ENCODE data around the gene ARHGAP32.
"Not testable (repeated sequence)": the region's sequence is repeated elsewhere in the genome, so short reads cannot be mapped to it uniquely, and the experiment has no call there.

ARHGAP32 gene

DNA sequence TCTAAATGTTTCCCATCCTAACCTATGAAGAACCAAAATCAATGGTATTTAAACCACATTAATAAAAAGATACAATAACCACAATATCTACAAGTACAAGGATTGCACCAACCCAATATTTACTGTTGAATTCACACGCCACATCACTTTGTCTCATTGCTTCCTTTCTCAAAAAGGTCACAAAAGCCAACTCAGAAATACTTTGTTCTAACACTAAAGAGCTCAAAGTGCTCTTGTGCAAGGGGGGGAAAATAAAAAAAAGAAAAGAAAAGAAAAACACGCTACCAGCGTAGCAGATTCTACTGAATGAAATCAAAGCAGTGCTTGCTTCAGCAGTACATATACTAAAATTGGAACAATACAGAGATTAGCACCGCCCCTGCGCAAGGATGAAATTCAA is 10.5 kb upstream of the ARHGAP32 start:
- DNase-seq (ENCODE audit: low read depth), result no peak

DNA sequence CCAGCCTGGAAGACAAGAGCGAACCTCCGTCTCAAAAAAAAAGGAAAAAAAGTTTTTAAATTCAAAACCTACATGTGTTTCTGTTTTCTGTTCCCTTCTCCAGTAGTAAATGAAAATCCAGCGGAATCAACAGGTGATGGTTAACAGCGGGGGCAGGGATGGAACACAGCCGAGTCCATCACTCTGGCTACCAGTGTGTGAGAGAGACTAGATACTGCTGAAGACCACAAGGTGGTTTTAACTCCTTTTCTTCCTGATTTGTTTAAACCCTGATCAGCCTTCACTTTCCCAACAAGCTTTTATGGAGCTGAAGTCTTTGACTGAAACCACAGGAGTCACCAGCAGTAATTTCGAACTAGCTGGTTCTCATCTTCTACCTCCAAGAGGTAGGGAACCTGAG is 3.6 kb upstream of the ARHGAP32 start:
- DNase-seq (ENCODE audit: low read depth), result no peak

DNA sequence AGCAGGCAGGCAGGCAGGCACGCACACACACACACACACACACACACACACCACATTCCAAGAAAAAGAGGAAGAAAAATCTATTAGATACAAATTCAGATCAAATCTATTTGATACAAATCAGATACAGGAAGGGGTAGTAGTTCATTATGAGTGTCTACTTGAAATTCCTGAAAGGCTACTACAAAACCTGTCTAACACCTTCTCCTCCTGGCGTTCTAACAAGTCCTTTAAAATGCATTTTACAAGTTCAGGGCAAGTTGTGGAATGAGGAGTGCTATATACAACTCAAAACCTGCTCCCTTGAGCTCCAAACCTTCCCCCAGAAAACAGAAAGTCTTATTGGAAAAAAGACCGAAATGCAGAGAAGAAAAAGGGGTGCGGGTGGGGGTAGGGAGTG is 476 bp downstream of the ARHGAP32 start:
- no peak for DNase-seq (ENCODE audit: low read depth)

DNA sequence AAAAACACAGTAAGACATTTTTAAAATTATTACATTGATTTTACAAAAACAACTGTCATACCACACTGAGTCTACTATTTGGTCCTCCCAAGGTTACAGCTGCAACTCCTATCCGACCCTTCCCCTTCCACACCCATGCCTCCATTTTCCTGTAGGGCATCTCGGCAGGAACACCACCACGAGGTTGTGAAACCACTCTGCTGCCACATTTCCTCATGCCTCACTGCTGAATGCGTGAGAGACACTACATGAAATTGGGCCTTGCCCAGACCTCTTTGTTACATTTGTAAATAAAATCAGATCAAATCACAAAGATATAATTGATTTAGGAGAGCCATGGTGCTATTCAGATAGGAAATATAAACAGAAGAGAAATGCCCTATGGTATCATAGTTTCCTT is 2.0 kb downstream of the ARHGAP32 start:
- no peak for DNase-seq (ENCODE audit: low read depth)

DNA sequence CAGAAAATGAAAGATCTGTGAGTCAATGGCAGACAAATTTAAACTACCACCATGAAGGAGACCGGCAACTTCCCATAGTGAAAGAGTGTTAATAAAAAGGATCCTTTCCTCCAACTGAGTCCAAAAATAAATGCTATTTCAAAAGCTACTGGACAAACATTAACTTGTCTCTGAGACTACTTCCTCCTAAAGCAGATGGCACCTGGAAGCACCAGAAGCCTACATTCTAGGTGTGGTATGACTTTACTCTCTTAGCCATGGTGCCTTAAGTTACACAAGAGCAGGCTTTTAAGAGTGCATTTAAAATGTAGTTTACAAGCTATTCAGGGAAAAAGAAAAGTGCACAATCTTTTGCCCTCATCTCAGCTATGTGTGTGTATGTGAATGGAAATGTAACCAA is 2.5 kb downstream of the ARHGAP32 start:
- no peak for DNase-seq (ENCODE audit: low read depth)

DNA sequence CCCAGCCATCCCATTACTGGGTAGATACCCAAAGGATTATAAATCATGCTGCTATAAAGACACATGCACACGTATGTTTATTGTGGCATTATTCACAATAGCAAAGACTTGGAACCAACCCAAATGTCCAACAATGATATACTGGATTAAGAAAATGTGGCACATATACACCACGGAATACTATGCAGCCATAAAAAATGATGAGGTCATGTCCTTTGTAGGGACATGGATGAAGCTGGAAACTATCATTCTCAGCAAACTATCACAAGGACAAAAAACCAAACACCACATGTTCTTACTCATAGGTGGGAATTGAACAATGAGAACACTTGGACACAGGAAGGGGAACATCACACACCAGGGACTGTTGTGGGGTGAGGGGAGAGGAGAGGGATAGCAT is 7.0 kb downstream of the ARHGAP32 start:
- DNase-seq (ENCODE audit: low read depth), result not testable (repeated sequence)

DNA sequence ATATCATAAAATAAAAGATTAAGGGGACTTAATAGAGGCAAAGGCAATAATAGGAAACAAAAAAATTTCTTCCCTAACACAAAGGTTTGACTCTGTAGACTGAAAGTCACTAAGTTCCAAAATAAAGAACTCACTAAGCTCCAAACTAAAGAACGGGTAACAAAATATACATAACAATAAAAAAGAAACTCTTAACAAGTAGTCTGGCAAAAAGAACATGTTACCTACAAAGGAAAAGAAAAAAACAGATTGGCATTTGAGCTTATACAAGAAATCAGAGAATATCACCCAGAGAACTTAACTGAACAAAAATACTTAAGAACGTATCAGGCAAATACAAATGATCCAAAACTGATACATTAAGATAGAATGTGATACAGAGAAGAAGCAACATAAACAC is 7.5 kb downstream of the ARHGAP32 start:
- no peak for DNase-seq (ENCODE audit: low read depth)

DNA sequence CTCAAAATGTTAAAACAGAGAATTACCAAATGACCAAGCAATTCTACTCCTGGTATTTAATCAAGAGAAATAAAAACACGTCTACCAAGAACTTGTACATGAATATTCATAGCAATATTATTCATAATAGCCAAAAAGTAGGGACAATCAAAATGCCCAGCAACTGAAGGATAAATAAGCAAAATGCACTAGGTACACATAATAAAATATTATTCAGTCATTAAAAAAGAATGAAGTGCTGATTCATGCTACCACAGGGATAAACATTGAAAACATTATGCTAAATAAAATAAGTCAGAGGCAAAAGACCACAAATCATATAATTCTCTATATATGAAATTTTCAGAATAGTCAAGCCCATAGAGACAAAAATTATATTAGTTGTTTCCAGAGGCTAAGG is 24.8 kb downstream of the ARHGAP32 start:
- no peak for DNase-seq (ENCODE audit: low read depth)

DNA sequence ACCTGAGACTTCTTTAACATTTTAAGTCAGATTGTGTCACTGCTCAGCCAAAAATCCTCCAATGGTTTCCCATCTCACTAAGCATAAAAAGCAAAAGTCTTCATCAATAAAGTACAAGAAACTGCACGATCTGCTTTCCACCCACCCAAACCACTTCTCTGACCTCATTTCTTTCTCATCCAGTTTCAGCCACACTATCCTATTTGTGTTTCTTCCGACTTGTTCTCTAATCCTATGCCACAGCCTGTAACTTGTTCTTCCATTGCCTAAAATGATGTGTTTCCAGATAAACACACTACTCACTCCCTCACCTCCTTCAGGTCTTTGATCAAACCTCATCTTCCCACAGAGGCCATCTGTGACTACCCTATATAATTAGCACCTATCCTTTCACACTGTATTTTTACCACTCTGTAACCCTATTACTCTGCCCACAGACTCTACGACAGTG is 28.4 kb downstream of the ARHGAP32 start:
- no peak for DNase-seq (ENCODE audit: low read depth)

DNA sequence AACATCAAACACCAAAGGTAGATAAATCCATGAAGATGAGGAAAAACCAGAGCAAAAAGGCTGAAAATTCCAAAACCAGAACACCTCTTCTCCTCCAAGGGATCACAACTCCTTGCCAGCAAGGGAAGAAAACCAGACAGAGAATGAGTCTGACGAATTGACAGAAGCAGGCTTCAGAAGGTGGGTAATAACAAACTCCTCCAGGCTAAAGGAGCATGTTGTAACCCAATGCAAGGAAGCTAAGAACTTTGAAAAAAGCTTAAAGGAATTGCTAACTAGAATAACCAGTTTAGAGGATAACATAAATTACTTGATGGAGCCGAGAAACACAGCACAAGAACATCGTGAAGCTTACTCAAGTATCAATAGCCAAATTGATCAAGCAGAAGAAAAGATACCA is 35.0 kb downstream of the ARHGAP32 start:
- DNase-seq (ENCODE audit: low read depth), result not testable (repeated sequence)

DNA sequence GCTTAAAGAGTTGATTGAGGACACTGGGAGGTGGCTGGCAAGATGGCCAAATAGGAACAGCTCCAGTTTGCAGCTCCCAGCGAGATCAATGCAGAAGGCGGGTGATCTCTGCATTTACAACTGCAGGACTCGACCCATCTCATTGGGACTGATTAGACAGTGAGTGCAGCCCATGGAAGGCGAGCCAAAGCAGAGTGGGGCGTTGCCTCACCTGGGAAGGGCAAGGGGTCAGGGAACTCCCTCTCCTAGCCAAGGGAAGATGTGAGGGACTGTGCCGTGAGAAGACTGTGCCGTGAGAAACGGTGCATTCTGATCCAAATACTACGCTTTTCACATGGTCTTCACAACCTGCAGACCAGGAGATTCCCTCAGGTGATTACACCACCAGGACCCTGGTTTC is 36.4 kb downstream of the ARHGAP32 start:
- no peak for DNase-seq (ENCODE audit: low read depth)

DNA sequence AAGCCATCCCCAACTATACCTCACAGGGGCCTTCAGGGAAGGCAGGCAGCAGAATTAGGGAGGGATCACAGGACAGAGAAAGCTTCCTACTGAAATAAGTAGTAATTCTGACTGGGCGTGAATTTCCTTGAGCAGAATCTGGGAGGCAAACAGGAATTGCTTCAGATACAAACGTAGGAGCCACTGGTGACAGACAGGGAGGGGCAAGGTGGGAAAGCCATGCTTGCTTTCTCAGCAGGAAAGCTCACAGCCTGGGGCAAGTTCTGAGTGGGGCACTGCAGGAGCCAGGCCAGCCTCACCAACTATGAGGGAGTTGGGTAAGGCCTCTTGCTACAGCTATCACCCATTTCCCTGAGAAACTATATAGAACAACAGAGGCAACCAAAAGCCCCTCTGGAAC is 43.6 kb downstream of the ARHGAP32 start:
- no peak for DNase-seq (ENCODE audit: low read depth)

DNA sequence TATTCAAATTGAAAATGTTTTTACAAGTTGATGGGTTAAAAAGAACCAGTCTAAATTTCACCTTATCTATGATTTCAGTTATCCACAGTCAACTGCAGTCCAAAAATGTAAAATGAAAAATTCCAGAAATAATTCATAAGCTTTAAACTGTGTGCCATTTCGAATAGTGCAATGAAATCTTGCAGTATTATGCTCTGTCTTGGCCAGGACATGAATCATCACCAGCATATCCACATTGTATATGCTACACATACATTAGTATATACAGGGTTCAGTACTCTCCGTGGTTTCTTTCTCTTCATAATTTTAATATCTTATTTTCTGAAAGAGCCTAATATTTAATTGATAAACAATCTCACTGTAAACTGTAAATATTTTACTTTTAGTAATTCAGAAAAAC is 45.9 kb downstream of the ARHGAP32 start:
- no peak for DNase-seq (ENCODE audit: low read depth)

DNA sequence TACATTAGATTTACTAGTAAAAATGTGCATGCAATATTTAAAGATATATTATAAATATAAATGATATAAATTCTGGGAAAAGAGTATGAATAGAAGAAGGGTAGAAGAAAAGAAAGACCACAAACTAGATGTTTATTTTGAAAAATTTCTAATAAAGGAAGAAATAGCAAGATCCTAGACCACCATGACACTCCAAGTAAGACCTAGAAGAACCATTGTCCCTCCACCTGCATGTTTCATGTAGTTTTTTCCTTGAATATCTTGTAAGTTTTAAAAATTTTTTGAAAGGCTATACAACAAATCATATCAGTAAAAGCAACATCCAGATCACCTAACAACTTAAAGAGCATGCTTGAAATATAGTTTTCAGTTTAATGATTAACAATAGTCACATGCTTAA is 46.8 kb downstream of the ARHGAP32 start:
- DNase-seq (ENCODE audit: low read depth), result no peak

DNA sequence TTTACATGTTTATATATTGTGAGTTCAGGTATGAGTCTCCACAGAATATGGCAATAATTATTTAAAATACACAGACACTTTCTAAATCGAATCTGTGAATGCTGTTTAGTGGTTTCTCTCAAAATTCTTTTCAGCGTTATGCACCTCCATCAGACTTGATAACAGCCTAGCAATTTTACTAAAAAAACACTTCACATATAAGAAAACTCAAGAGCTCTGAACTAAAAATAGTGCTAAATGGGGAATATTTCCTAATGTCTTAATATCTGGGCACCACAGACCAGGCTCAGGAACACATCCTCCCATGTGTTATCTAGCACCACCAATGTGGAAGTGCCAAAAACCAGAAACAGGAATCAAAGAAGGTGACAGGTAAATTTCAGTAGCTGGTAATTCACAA is 47.9 kb downstream of the ARHGAP32 start:
- DNase-seq (ENCODE audit: low read depth), result no peak

DNA sequence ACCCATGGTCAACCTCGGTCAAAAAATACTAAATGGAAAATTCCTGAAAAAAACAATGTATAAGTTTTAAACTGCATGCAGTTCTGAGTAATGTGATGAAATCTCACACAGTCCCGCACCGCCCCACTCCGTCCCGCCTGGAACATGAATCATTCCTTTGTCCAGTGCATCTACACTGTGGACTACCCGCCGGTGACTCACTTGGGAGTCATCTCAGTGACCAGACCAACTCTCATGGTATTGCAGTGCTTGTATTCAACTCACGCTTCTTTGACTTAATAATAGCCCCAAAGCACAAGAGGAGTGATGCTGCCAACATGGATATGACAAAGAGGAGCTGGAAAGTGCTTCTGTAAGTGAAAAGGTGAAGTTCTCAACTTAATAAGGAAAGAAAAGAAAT is 48.8 kb downstream of the ARHGAP32 start:
- DNase-seq (ENCODE audit: low read depth), result peak; percentile 93

DNA sequence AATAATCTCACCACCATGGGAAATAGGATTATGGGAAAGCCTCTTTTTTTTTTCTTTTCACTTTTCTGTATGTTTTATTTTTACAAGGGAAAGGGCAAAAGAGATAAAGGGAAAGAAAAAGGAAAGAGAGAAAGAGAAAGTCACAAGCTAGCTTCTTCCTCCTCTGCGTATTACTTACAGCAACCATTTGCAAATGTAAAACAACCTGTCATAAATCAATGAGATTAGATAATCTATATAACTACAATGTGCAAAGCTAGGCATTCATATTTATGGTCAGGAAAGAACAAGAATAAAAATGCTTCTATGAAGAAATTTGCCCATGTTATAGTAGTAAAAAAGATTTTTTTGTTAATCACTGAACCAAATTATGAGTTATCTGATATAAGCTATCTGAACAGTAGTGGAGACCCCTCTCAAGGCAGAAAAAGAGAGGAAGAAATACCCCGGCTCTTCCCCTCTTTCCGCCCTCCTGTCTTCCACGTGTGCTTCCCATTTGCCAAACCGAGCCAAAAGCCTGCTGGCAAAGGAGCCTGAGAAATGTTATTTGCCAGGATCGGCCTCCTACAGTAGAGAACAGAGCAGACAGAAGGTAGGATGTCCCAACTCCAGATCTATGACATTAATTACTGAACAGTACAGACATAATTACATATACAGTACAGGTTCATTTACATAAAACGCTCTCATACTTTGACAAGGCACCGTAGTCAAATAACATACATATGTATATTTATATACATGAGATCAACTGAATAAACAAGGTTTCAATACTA is 50.2 kb downstream of the ARHGAP32 start:
- DNase-seq (ENCODE audit: low read depth), result no peak

DNA sequence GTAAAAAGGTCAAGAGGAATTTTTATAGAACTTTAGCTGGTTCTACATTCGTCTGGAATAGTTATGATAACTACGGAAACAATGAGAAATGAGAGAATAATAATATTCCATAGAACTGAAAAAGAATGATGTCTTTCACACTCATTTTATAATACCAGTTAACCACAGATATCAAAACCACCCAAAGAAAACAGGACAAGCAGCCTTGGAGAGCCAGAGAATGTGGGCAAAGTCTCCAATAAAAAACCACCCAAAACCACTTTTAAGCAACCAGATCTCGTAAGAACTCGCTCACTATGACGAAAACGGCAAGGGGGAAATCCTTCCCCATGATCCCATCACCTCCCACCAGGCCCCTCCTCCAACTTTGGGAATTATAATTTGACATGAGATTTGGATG is 60.8 kb downstream of the ARHGAP32 start:
- no peak for DNase-seq (ENCODE audit: low read depth)

DNA sequence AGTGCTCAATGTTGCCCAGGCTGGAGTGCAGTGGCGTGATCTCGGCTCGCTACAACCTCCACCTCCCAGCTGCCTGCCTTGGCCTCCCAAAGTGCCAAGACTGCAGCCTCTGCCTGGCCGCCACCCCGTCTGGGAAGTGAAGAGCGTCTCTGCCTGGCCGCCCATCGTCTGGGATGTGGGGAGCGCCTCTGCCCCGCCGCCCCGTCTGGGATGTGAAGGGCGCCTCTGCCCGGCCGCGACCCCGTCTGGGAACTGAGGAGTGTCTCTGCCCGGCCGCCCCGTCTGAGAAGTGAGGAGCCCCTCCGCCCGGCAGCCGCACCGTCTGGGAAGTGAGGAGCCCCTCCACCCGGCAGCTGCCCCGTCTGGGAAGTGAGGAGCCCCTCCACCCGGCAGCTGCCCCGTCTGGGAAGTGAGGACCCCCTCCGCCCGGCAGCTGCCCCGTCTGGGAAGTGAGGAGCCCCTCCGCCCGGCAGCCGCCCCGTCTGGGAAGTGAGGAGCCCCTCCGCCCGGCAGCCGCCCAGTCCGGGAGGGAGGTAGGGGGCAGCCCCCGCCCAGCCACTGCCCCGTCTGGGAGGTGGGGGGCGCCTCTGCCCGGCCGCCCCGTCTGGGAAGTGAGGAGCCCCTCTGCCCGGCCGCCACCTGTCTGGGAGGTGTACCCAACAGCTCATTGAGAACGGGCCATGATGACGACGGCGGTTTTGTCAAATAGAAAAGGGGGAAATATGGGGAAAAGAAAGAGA is 63.1 kb downstream of the ARHGAP32 start:
- not testable (repeated sequence) for DNase-seq (ENCODE audit: low read depth)

DNA sequence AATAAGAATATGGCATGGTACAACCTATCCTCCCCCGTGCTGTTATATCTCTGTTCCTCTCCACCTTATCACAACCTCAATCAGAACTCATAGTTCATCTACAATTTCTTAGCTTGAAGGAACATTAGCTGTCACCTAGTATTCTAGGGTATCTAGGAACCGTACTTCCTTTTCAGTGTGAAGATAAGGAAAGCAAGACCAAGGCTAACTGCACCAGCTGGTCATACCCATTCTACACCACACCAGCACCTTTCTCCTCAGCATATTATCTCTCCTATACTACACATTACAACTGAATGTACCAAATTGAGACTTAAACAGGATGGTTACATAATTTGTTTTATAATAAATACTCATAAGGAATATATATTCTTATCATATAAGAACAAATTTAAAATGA is 73.1 kb downstream of the ARHGAP32 start:
- no peak for DNase-seq (ENCODE audit: low read depth)

DNA sequence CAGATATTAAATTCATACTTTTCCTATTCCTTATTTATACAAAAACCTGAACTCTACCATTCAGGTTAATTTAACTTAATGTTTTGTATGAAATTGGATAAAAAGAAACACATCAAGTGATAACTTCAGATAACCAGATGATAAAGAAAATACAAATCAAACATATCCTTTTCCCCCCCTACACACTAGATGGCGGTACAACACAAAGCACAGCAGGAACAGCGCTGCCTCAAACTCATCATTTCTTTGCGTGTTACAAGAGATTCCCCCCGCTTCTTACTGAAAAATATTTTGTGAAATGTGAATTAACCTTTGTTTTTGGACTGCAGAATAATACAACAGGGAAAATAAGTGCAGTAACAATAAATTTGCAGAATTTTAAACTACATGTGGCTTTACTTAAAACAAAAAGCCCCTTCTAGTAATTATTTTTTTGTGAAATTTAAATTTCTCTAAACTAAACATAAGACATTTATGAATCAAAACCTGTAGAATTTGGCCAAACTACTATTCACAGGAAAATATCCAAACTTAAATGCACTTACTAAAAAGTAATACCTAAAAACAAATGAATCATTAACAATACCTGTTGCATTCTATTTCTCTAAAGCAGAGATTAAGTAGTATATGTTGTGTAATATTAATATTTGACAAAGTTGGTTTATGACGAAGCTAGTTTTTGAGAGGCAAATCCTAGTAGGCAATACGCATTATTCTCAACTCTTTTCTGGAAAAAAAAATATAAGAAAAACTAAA is 74.4 kb downstream of the ARHGAP32 start:
- DNase-seq (ENCODE audit: low read depth), result no peak

DNA sequence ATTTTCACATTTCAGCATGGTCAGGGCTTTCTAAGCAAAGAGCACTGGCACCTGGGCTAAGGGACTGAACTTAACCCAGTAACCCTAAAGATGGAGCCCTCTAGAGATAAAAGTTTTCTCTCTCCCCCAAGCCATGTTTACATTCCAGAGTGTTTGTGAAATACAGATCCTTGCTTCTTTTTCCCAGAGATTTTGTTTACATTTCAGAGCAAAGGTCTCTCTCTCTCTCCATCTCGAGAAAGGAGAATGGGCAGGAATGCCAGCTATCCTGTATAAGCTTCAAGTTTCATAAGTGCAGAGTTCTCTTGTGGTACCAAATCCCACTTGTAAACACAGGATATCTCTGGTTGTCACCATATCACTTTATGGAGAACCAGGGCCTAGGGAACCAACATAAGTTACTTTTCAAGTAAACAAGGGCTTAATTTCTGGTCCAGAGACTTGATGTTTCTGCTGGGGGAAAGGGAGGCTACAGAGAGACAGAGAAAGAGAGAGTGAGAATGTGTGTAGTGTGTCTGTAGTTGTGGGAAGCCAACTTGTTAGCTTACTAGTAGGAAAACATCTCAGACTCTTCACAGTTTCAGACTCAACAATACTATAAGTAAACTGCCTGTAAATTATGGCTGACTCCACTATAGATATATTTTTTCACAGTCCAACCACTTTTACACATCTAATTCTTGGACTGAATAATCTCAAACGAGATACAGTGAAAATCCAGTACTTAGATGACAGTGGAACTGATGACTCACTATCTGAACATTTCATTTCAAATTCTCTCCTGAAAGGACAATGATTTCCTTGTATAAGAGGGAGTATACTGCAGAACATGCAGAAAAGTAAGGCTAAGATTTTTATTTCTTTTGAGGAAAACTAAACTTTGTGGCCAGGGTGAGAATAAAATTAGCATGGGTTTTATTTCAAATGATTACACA is 76.2 kb downstream of the ARHGAP32 start:
- DNase-seq (ENCODE audit: low read depth), result peak; percentile 44

All from GM04503 (cell line).